GM12892 (cell line): ENCODE data around the gene DCAF10.
A peak's percentile ranks its signal among the peaks of the same experiment; 100 is the strongest.
"Not testable (repeated sequence)": the region's sequence is repeated elsewhere in the genome, so short reads cannot be mapped to it uniquely, and the experiment has no call there.

ENCODE experiments used
- DNase-seq: peaks from one replicate; pipeline ENCODE4 v3.0.0; 2011; ENCODE audit not compliant: insufficient read length
- FAIRE-seq: peaks from 2 replicates; lab custom pipeline; 2011; peaks lifted over from hg19 to GRCh38; lab: Jason Lieb, UNC
- POLR2A ChIP-seq: IDR thresholded peaks from 2 replicates; pipeline ENCODE4 v1.6.1; 2011; ENCODE audit warnings: low read depth, low read length, control low read depth
- POLR2AphosphoS5 ChIP-seq: IDR thresholded peaks from 2 replicates; pipeline ENCODE4 v1.6.1; 2011; ENCODE audit warnings: low read depth, low read length, control low read depth
- TAF1 ChIP-seq: IDR thresholded peaks from 2 replicates; pipeline ENCODE4 v1.6.1; 2011; ENCODE audit warnings: low read depth, mild to moderate bottlenecking, control low read depth, low read length, borderline replicate concordance

The DCAF10 gene

DNA sequence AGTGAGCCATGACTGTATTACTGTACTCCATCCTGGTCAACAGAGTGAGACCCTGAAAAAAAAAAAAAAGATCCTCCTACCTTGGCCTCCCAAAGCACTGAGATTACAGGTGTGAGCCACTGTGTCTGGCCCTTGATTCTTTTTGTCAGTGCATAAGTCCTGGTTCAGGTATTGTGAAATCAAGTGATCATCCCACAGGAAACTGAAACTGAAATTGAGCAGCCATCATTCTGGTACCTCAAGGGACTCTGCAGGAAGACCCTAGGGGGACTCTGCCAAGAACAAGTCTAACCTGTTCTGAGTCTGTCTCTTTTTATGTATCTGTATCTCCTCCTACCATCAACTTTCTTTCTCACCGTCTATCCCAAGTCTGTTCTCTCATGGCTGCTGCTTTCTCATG is 1.9 kb upstream of the DCAF10 start:
- DNase-seq (no peak), FAIRE-seq (peak; percentile 42)
- TF ChIP-seq POLR2A (no peak), TAF1 (no peak), POLR2AphosphoS5 (no peak)

DNA sequence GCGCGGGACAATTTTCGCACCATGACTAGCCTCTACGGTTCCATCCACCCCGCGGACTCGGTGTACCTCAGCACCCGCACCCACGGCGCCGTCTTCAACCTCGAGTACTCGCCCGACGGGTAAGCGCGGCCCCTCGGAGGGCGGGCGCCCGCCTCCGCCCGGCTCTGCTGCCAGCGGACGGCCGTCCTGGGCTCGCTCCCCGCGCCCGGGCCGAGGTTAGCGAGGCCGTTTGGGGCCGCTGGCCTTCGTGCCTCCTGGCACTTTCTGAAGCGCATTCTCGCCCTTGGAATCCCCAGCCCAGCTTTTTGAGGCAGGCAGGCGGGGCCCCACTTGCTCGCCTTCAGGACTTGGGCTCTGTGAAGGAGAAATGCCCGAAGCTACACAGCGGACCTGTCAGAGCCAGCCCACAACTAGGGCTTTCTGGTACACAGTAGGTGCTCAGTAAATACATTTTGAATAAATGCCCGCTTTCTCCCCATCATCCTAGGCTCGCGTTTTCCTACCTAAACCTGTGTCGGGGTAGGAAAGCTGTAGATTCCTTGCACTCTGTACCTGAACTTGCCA is 772 bp downstream of the DCAF10 start:
- DNase-seq (no peak), FAIRE-seq (no peak)
- no peak for TF ChIP-seq TAF1
- no peak for TF ChIP-seq POLR2AphosphoS5
- TF ChIP-seq POLR2A, result no peak

GRCh38 chr9:37801959-37802711 is 1.5 kb downstream of the DCAF10 start:
- no peak for DNase-seq
- FAIRE-seq, result no peak
- TF ChIP-seq POLR2AphosphoS5 (no peak), POLR2A (no peak), TAF1 (no peak)

DNA sequence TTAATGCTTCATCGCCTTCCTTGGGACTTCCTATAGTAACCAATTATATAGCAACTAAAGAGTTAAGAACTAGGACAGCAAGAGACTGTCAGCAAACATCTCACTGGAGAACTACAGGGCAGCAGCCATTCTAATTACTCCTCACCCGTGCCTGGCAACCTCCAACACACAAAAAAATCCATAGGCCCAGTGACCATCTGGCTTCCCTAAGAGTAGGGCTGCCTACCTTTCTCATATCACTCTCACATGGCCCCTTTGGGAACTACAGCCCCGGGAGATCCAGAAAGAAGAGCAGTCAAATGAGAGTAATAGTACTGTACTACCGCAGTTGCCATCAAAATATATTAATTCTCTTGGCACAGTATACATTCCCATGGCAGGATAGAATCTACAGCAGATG is 5.7 kb downstream of the DCAF10 start:
- TF ChIP-seq POLR2A (no peak), POLR2AphosphoS5 (no peak), TAF1 (no peak)
- FAIRE-seq, result no peak
- DNase-seq, result no peak

DNA sequence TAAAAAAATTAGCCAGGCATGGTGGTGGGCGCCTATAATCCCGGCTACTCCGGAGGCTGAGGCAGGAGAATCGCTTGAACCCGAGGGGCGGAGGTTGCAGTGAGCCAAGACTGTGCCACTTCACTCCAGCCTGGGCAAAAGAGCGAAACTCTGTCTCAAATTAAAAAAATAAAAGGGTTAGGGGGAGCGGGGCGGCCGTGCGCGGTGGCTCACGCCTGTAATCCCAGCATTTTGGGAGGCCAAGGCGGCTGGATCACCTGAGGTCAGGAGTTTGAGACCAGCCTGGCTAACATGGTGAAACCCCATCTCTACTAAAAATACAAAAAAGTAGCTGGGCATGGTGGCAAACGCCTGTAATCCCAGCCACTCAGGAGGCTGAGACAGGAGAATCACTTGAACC is 9.1 kb downstream of the DCAF10 start:
- not testable (repeated sequence) for FAIRE-seq, DNase-seq

- FAIRE-seq (no peak), DNase-seq (no peak)
- TF ChIP-seq TAF1 (no peak), POLR2AphosphoS5 (no peak), POLR2A (no peak)
Measured at GRCh38 chr9:37811906-37812476, 11.4 kb downstream of the DCAF10 start.

DNA sequence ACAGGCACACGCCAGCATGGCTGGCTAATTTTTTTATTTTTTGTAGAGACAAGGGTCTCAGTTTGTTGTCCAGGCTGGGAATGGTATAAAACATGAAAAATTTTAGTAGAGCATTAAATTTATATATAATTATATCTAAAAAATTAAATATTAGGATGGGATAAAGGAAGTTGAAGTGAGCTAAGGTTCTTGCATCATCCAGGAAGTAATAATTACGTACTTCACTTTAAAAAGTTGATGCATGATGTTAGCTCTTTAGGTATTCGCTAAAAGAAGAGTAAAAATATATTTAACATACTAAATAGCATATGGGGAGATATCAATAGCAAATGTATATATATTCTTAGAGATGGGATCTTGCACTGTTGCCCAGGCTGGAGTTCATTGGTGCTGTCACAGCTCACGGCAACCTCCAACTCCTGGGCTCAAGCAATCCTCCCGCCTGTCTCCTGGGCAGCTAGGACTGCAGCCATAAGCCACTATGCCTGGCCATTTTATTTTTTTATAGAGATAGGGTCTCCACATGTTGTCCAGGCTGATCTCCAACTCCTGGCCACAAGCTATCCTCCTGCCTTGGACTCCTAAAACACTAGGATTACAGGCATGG is 12.3 kb downstream of the DCAF10 start:
- TF ChIP-seq POLR2AphosphoS5 (no peak), POLR2A (no peak)
- FAIRE-seq (no peak), DNase-seq (no peak)

GRCh38 chr9:37818849-37819248 is 18.3 kb downstream of the DCAF10 start:
- no peak for TF ChIP-seq POLR2A
- no peak for TF ChIP-seq POLR2AphosphoS5
- no peak for TF ChIP-seq TAF1
- FAIRE-seq, result no peak
- DNase-seq, result no peak

- FAIRE-seq, result no peak
Measured at GRCh38 chr9:37820142-37820541, 19.5 kb downstream of the DCAF10 start.

GRCh38 chr9:37825174-37825573 is 24.6 kb downstream of the DCAF10 start:
- FAIRE-seq, result peak; percentile 9
- not testable (repeated sequence) for DNase-seq

More at GRCh38 chr9:37820142-37820541, 19.5 kb downstream of the DCAF10 start:
- peak; percentile 19 for DNase-seq
- TF ChIP-seq POLR2AphosphoS5 (no peak), TAF1 (no peak), POLR2A (no peak)

GRCh38 chr9:37827483-37828165 is 27.0 kb downstream of the DCAF10 start:
- no peak for TF ChIP-seq POLR2AphosphoS5
- no peak for TF ChIP-seq POLR2A
- TF ChIP-seq TAF1, result no peak
- FAIRE-seq (no peak), DNase-seq (no peak)
